GM18511 (cell line): Measurements from ENCODE around the gene LHX6.

ENCODE experiments used
- ATAC-seq: cut with Tn5 transposase; IDR thresholded peaks from one replicate; pipeline ENCODE4 v1.9.1; 2021; ENCODE audit warnings: mild to moderate bottlenecking, moderate library complexity; ENCODE audit not compliant: unreplicated experiment

The LHX6 gene

GRCh38 chr9:122236681-122237080, 7.9 kb upstream of the LHX6 start:
- ATAC-seq = no peak

DNA sequence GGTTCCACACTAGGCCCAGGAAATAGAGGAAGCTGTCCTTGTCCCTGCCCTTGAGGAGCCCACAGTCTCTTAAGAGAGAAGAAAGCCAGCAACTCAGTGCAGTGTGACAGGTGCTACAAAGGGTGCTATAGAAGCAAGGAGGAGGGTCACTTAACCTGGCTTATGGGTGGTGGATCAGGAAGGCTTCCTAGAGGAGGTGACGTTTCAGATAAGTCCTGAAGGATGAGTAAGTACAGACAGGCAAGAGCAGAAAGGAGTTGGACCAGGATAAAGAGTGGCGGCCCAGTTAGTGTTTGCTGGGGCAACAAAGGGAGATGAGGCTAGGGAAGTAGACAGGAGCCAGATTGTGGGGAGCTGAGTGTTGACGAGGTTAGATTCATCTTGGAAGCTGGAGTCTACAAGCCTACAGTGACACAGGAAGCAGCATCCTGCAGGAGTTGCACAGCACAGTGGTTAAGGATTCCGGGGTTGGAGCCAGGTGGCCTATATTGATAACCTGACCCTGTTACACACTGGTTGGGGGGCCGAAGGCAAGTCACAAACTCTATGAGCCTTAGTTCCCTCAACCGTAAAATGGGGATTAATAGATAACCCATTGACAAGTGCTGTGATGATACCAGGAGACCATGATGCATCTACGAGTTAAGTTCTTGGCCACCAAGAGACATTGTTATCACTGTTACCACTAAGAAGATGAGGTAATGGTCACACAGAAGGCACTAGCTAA, 5.4 kb upstream of the LHX6 start:
- ATAC-seq = no peak

GRCh38 chr9:122232796-122233306, 4.1 kb upstream of the LHX6 start:
- no peak for ATAC-seq

- no peak for ATAC-seq
These were observed 704 bp upstream of the LHX6 start for GRCh38 chr9:122229485-122229837.

- no peak for ATAC-seq
These were observed 578 bp downstream of the LHX6 start for GRCh38 chr9:122228191-122228567.

GRCh38 chr9:122227575-122227900, 1.2 kb downstream of the LHX6 start:
- no peak for ATAC-seq

- ATAC-seq = no peak
These were observed 1.8 kb downstream of the LHX6 start for GRCh38 chr9:122226758-122227574.

DNA sequence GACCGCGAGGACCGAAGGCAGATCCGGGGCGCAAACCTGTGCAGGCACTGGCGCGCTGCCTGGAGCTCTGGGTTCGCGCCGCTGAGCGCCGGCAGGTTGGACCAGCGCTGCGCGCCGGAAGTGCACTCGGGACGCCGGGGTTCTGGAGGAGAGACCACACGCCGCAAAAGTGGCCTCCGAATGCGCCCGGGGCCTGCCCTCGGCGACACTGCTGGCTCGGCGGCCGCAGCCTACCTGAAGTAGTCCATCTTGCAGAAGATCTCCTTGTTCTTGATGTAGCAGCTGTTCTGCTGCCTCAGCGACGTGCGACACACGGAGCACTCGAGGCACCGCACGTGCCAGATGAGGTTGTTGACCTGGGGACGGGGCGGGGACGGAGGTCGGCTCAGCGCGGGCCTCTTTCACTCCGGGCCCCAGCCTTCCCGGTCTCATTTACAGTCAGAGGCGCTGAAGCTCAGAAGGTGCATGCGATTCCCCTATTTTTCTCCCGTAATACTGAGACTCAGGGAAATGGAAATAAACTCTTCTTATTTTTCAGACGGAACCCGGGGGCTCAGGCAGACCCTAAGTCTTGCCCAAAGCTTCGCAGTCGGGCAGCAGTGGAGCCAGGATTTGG, 2.5 kb downstream of the LHX6 start:
- ATAC-seq = no peak

GRCh38 chr9:122225312-122226141, 3.2 kb downstream of the LHX6 start:
- ATAC-seq = no peak

DNA sequence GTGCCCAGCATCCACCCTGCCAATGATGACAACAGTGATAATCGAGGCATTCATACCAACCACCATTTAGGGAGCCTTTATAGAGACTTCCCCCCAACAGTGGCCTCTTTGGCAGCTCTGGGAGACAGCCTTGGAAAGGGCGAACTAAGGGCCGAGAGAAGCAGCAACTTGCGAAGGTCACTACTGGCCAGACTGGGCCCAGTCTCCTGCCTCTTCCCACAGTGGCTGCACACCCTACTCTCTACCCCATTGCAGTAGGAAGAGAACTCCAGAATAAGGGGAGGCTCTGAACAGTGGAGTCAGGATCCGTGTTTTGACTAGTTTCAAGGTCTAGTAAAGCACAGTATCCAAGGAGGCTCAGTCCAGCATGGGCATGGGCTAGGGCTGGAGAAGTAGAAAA, 5.3 kb downstream of the LHX6 start:
- ATAC-seq = no peak

GRCh38 chr9:122222791-122223190, 6.0 kb downstream of the LHX6 start:
- no peak for ATAC-seq

DNA sequence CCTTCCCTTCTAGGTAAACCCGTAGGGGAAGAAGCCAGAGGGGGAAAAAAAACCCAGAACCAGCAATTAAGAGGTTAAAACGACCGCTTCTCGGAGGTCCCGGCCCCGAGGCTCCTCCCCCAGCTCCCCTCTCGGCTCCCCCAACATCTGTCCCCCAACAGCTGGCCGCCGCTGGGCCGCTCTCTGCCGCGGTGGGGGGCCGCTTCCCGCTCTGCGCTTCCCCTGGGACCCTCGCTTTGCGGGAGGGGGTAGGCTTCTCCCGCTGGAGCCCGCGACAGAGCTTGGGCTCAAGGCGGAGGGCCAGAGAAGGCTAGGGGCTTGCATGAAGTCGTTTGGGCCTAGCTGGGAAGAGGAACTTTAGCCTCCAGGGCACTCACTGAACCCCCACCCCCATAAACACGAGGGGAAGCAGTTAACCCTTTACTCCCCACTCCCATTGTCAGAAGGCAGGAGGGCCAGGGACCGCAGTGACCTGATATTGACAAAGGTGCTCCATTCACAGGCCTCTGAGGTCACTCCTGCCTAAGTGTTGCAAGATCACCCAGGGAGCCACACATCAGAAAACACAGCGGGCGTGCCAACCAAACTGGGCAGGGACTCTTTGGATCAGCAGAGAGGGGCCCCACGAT, 7.5 kb downstream of the LHX6 start:
- no peak for ATAC-seq

DNA sequence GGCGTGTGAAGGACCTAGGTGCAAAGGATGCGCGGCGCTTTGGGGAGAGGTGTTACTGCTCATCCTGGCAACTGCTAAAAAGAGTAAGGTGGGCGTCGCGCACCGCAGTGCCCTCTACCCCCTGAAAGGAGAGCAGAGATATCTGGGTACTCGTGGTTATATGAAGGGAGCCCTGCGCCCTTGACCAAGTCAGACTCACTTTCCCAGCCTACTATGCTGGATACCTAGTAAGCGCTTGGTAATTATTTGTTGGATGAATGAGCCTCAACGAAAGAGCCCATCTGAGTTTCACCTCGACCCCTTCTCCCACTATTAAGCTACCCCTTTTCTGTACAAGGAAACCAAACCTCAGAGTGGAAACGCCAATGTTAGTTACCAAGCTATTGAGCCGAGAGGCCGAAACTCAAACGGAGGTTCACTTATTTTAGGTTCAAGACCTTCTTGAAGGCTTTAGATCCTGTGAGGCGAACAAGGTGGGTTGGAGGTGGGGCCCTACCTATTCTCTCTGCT, 8.0 kb downstream of the LHX6 start:
- no peak for ATAC-seq

DNA sequence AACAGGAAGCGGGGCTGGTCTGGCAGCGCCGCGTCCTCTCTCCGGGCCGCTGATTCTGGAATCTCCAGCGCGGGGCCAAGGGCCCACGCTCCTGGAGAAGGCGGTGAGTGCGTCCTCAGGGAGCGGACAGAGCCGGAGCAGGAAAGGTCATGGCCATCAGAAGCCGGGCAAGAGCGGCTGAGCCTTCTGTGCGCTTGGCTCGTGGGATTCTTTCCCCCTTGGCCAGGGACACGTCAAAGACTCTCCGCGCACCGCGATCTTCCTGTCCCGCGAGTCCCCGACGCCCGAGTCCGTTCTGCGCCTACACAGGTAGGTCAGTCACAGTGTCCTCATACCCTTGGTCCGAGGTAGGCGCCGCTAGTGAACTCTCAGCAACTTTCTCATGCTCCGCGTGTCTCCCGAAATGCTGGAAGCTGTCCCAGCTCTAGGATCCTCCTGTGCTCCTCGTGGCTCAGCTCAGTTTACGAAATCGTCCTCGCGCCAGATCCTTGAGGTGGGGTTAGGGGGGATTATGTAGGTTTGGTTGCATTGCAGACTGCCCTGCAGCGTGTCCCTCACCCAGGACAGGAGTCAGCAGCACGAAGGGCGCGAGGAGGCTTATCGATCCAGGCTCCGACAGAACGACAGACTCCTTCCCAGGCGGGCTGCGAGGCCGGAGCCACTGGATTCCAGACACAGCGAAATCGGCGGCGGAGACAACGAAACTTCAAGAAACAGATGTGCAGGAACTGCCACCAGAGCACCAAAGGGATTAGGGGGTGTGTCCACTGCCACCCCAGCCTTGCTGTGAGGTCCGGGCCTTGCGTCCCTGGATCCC, 8.7 kb downstream of the LHX6 start:
- ATAC-seq = no peak

GRCh38 chr9:122218935-122219855, 9.6 kb downstream of the LHX6 start:
- ATAC-seq = no peak

DNA sequence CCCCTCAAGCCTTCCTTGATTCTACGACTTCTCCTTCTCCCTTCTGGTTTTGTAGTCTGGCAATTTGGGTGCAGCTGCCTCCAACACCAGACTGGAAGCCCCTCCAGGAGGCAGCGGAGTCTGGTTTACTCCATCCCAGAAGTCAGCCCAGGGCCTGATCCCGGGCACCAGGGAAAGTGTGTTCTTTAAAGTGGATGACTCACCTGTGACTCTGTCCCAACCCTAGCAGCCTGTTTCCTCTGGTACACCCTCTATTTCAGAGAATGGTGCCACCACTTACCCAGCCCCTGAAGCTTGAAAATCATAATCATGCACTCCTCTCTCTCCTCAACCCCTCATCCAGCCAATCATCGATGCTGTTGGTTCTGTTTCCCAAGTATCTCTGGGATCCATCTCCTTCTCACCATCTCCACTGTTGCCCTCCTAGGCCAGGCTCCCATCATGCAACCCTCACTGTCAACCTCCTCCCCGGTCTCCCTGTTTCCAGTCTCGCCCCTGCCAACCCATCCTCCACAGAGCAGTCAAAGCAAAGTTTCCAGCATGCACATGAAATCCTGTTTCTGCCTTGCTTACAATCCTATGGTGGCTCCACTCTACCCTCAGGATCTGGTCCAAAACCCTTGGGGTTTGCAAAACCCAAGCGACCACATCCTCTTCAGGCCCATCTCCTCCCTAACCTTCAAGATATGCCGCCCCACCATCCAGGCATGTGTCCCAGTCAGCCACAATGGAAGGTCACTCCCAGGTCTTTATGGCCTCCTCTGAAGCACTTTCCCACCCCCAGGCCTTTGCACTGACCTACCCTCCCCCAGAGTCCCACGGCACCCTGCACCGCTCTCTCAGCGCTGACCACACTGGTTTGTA, 10.5 kb downstream of the LHX6 start:
- ATAC-seq = no peak

DNA sequence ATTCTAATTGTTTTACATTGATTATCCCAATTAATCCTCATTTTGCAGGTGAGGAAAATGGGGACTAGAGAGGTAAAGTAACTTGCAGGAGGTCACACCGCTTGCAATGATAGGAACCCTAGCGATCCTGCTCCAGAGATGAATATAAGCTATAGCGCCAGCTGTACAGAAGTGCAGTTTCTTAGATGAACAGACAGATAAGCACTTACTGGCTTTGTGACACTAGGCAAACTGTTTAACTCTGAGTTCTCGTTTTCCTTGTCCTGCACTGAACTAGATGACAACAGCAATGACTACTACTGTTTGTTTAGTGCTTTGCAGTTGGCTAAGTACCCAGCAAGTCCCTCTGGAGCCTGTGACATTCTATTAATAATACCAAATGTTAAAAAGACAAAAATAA, 11.1 kb downstream of the LHX6 start:
- no peak for ATAC-seq
